Superior temporal gyrus (tissue), 1 donor: ENCODE results near the gene ATG2B.
"Not testable (repeated sequence)": the region's sequence is repeated elsewhere in the genome, so short reads cannot be mapped to it uniquely, and the experiment has no call there.

Experiments used
- DNase-seq: peaks from one replicate; pipeline ENCODE4 v3.0.0-alpha.2; 2016; ENCODE audit errors: extremely low spot score

Gene ATG2B

GRCh38 chr14:96252999-96253539, 110.1 kb downstream of the ATG2B start:
- DNase-seq = no peak

- DNase-seq = no peak
Measured at GRCh38 chr14:96252323-96252998, 110.7 kb downstream of the ATG2B start.

DNA sequence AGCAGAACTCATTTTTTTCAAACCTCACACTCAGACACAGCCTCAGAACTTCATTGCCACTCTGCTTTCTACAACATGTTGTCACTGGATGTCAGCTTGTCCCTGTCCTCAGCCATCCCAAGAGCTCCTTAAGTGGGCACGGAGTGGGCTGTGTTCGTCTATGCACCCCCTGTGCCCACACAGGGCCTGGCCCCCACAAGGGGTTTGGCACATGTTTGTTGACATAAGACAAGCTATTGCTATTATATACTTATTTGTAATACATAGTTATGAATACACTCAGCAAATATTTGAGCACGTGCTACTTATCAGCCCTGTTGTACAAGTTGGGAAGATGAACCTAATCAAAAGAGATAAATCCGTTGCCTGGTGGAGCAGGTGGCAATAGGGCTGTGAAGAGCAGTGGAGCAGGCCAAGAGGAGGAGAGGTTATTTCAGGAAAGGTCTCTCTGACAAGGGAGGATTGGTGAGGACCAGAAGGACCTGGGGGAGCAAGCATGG, 111.4 kb downstream of the ATG2B start:
- DNase-seq = no peak

- no peak for DNase-seq
Measured at GRCh38 chr14:96250485-96250884, 112.7 kb downstream of the ATG2B start.

- DNase-seq = no peak
Measured at GRCh38 chr14:96249029-96249428, 114.1 kb downstream of the ATG2B start.

DNA sequence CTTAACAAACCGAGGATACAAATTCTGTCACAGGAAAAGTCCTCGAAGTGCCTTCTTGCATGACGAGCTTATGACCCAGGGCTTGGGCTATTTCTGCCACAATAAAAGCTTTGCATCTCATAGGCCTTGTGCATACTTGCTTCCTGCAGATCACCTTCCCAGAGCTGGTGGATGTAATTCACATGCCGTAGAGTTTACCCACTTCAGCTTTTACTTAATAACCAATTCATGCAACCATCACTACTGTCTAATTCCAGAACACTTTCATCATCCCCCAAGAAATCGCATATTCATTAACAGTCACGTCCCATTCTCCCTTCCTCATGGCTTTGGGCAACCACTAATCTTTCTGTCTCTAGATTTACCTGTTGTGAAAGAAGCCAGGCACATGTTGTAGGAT, 116.1 kb downstream of the ATG2B start:
- no peak for DNase-seq

DNA sequence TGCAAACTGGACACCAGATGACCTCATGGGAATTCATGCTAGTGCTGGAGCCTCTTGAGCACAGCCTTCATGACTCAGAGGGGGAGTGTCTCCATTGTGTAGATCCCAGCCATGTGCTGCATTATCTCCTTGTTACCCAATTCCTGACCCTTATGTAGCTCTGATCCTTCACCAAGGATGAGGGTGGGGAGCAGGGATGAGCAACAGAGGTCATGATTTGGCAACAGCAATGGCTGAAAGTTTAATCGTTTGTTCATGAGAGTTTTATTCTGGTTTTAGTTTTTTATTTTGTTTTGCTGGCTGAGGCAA, 116.6 kb downstream of the ATG2B start:
- DNase-seq = peak; percentile 17

DNA sequence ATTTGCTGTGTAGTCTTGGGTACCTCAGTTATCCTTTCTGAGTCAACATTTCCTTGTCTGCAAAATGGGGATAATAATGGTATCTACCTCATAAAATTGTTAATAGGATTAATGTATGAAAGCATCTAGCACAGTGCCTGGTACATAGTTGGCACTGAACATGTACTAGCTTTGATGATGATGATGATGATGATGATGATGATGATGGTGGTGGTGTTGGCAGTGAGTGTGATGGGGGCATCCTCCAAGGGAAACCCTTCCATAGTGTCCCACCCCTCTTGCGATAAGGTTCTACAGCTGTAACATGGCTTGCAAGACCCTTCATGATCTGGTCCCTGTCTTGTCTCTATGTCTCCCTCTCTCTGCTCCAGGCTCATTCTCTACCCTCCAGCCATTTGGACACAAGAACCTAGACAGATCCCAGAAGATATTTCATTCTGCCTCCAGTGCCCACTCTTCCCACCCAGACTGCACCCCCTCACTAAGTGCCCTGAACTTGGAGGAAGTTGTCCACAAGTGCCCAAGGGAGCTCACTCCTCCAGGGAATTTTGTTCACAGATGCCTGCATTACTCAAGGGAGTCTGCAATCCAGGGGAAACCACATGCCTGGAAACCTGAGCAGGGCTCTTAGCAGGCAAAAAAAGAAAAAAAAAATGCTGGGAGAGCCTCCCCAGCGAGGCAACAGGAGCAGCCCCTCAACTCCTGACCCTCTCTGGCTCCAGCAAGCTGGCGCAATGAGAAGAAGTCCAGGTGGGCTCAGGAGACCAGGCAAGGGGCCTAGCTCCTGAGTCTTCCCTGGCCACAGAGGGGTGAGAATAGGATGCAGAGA, 117.2 kb downstream of the ATG2B start:
- DNase-seq = no peak

DNA sequence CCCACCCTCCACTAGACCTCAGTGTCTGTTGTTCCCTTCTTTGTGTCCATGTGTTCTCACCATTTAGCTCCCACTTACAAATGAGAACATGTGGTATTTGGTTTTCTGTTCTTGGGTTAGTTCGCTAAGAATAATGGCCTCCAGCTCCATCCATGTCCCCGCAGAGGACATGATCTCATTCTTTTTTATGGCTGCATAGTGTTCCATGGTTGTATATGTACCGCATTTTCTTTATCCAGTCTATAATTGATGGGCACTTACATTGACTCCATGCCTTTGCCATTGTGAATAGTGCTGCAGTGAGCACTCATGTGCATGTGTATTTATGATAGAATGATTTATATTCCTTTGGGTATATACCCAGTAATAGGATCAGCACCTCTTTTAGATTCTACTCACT, 118.1 kb downstream of the ATG2B start:
- not testable (repeated sequence) for DNase-seq

- peak; percentile 78 for DNase-seq
Measured at GRCh38 chr14:96243785-96244184, 119.4 kb downstream of the ATG2B start.

DNA sequence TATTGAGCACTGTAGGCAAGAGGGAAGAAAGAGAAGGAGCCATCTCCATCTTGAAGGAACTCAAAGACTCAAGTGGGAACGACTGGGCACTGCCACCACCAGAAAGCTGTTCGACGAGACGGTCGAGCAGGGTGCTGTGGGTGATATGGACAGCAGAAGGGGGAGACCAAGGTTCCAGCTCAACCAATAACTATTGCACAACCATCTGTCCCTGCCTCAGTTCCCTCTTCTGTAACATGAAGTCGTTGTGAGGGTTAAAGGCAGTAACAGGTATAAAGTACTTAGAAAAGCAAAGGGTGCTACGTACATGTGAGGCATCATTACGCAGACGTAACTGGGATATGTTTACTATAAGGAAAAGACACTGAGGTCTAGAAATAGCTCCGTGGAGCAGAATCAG, 121.0 kb downstream of the ATG2B start:
- DNase-seq = no peak

DNA sequence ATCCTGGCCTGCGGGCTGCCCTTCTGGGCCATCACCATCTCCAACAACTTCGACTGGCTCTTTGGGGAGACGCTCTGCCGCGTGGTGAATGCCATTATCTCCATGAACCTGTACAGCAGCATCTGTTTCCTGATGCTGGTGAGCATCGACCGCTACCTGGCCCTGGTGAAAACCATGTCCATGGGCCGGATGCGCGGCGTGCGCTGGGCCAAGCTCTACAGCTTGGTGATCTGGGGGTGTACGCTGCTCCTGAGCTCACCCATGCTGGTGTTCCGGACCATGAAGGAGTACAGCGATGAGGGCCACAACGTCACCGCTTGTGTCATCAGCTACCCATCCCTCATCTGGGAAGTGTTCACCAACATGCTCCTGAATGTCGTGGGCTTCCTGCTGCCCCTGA, 122.5 kb downstream of the ATG2B start:
- DNase-seq = no peak

GRCh38 chr14:96239711-96240141, 123.4 kb downstream of the ATG2B start:
- DNase-seq = no peak

- no peak for DNase-seq
Measured at GRCh38 chr14:96238676-96239265, 124.4 kb downstream of the ATG2B start.

GRCh38 chr14:96237641-96238040, 125.5 kb downstream of the ATG2B start:
- no peak for DNase-seq

- no peak for DNase-seq
Measured at GRCh38 chr14:96235426-96235825, 127.7 kb downstream of the ATG2B start.

DNA sequence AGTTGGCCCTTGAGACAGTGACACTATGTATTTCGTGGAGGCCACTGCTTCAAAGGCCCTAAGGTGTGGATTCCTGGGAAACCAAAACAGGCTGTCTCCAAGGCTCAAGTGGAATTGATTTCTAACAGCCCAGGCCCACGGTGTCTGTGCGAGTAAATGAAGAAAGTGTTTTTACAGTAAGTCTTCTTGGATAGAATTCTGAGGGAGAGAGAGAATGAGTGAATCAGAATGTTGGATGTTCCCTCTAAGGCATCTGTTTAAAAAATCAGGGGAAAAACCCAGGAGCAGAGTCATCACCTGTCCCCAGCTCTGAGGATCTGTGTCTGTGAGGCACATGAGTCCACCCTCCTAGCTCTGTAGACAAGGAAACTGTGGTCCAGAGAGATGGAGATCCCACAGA, 129.5 kb downstream of the ATG2B start:
- no peak for DNase-seq

DNA sequence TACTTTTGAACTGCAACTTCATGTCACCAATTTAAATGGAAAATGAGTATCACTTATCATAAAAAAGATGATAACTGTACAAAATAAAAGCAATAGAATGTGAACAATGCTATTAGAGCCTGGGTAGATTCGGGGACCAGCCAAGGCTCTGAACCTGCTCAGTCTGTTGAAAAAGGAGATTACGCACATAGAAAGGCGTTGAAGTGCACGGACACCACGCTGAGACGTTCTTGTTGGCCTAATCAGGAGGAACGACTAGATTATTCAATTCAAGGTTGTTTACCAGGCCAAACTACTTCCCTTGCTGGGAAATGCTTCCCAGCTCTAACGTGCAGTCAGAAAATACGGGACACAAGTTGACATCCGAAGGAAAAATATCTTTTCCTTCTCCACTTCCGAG, 130.6 kb downstream of the ATG2B start:
- DNase-seq = no peak

GRCh38 chr14:96231526-96232130, 131.5 kb downstream of the ATG2B start:
- no peak for DNase-seq

DNA sequence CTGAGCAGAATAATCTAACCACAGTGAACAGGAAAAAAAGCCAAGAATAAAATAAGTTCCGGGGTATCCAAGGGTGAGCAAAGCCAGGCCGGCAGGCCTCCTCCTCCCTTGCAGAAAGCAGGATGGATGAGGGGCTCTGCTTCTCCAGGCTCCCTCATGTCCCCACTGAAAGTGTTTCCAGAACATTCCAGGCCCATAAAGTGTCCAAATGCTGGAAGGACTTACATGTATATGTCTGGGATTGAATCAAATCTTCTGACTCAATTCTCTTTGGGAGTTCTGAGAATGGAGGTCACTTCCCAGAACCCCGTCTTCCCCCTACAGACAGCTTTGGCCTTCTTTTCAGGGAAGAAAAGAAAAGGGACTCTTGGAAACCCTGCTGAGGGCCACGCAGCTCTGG, 132.1 kb downstream of the ATG2B start:
- DNase-seq = no peak

DNA sequence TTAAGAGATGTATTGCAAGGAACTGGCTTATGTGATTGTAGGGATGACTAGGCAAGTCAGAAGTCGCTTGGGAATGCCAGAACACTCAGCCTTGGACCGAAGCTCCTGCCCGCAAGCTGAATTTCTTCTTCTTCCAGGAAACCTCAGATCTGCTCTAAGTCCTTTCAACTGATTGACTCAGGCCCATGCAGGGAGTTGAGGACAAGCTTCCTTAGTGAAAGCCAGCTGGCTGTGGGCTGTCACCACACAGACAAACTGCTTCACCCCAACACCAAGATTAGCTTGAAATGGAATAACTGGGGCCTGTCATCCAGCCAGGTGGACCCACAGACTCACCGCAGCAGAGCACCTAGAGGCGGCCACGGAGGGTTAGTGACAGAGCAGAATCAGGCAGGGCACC, 133.8 kb downstream of the ATG2B start:
- no peak for DNase-seq
